Measurements from ENCODE around the gene NTNG2. TPM values are rescaled to one million over a fixed set of nuclear protein-coding genes. Genes with fewer than 3 reads are reported as not detected.

The NTNG2 gene
- total RNA-seq, 1 donor, result 2.4 TPM

GRCh38 chr9:132163457-132163875, 1.6 kb downstream of the NTNG2 start:
- H3K4me3 ChIP-seq (ENCODE audit: low read depth, low read length), result peak overlapping the region; percentile 73
- no peak for DNase-seq (ENCODE audit: low read depth)
- TF ChIP-seq CTCF (IDR thresholded peaks at IDR 0.05; ENCODE audit: insufficient read depth, low read length), result no peak

- TF ChIP-seq CTCF (IDR thresholded peaks at IDR 0.05; ENCODE audit: insufficient read depth, low read length), result no peak
- H3K4me3 ChIP-seq (ENCODE audit: low read depth, low read length), result no peak overlapping the region
- no peak for DNase-seq (ENCODE audit: low read depth)
These were observed 2.2 kb downstream of the NTNG2 start for GRCh38 chr9:132163876-132164603.

DNA sequence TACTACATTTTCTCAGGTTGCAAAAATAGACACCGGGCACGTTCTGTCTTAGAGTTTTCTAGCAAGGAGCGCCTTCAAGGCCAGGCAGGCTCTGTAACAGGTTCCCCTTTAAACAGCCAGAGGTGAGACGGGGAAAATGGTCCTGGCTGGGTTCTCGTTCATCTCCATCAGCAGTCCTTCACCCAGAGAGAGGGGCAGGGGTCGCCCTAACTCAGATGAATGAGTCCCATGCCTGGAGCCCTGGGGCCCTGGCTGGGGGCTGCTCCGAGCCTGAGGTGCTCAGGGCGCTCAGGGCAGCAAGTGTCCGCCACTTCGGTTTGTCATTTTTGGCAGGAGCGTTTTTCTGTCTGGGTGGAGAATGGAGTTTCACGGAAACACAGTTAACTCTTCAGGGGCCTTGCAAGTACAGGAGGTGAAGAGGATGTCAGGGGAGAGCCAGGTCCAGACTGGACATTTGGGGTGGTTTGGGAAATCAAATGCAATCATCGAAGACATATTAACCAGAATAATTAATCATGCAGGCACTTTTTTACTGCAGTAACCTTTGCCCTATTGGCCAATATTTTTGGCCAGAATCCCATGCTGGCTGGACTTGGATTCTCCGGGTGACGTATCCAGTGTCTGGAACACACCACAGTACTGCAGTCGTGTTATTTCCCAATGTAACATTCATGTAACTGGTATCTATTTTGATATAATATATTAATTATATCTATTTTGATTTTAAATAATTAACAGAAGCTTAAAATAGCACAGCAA, 2.9 kb downstream of the NTNG2 start:
- peak; percentile 78 for DNase-seq (ENCODE audit: low read depth)
- no peak for TF ChIP-seq CTCF (IDR thresholded peaks at IDR 0.05; ENCODE audit: insufficient read depth, low read length)
- H3K4me3 ChIP-seq (ENCODE audit: low read depth, low read length), result no peak overlapping the region

- DNase-seq (ENCODE audit: low read depth), result no peak
These were observed 4.7 kb downstream of the NTNG2 start for GRCh38 chr9:132166599-132166998.

GRCh38 chr9:132167192-132167591, 5.3 kb downstream of the NTNG2 start:
- no peak overlapping the region for H3K4me3 ChIP-seq (ENCODE audit: low read depth, low read length)
- no peak for TF ChIP-seq CTCF (IDR thresholded peaks at IDR 0.05; ENCODE audit: insufficient read depth, low read length)
- no peak for DNase-seq (ENCODE audit: low read depth)

More at GRCh38 chr9:132166599-132166998, 4.7 kb downstream of the NTNG2 start:
- TF ChIP-seq CTCF (IDR thresholded peaks at IDR 0.05; ENCODE audit: insufficient read depth, low read length), result no peak
- no peak overlapping the region for H3K4me3 ChIP-seq (ENCODE audit: low read depth, low read length)

- no peak for DNase-seq (ENCODE audit: low read depth)
- H3K4me3 ChIP-seq (ENCODE audit: low read depth, low read length), result no peak overlapping the region
- no peak for TF ChIP-seq CTCF (IDR thresholded peaks at IDR 0.05; ENCODE audit: insufficient read depth, low read length)
These were observed 6.5 kb downstream of the NTNG2 start for GRCh38 chr9:132168347-132168746.
